Measurements from ENCODE around the gene TWIST1.

TWIST1 gene

GRCh38 chr7:19110026-19110730, 7.3 kb downstream of the TWIST1 start:
- Histone ChIP-seq H3K36me3 (ENCODE audit: insufficient read depth, low read length) (no peaks in the 10 kb centered on the region), H3K9me3 (ENCODE audit: low read length) (no peaks in the 10 kb centered on the region), H3K4me1 (ENCODE audit: insufficient read depth, low read length) (peaks cover 17% of the 10 kb centered on the region), H3K27me3 (ENCODE audit: insufficient read depth, low read length) (peaks cover 76% of the 10 kb centered on the region), H2AFZ (ENCODE audit: low read depth, low read length) (no peak overlapping the region), H3K4me3 (ENCODE audit: low read length) (no peak overlapping the region)

DNA sequence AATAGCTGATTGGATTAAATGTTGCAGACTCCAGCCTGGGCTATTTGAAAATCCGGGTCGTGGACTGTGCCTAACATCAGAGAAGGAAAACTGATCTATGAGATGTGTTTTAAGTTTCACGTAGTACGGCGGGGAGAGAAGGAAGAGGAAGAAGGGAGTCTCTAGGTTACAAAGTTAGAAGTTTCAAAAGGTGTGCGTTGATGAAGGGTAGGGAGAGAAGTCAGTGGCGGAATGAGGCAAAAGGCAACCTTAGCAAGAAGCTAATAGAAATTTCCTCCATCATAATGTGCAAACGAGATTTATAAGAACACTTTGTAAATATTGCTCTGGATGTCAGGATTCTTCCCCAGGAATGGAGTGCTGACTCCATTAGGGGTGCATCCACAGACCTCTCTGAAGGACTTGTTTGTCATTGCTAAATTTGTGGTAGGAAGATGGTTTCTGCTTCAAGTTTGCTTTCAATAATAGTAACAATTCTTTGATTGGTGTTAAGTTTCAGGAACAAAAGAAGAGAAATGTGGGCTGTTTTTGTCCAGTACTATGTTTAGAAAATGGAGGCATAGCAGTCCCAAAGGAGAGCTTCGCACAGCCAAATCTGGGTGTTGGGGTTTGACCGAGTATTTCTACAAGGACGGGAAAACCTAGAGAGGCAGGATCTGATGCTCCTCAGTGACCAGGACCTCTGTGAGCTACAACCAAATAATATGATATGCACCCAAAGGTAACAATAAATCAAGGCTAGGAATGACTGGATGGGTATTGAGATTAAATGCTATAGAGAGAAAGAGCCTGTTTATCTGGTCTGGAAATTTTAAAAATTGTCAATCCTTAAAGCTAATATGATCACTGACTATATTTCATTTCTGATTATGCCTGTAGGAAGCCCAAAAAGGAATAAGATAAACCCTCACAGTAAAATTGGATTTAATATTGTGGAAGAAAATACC, 8.2 kb downstream of the TWIST1 start:
- Histone ChIP-seq H3K4me1 (ENCODE audit: insufficient read depth, low read length) (peaks cover 17% of the 10 kb centered on the region), H3K4me3 (ENCODE audit: low read length) (no peak overlapping the region), H2AFZ (ENCODE audit: low read depth, low read length) (no peak overlapping the region), H3K9me3 (ENCODE audit: low read length) (no peaks in the 10 kb centered on the region), H3K27me3 (ENCODE audit: insufficient read depth, low read length) (peaks cover 84% of the 10 kb centered on the region), H3K36me3 (ENCODE audit: insufficient read depth, low read length) (no peaks in the 10 kb centered on the region)

- Histone ChIP-seq H3K36me3 (ENCODE audit: insufficient read depth, low read length) (no peaks in the 10 kb centered on the region), H3K4me1 (ENCODE audit: insufficient read depth, low read length) (peaks cover 17% of the 10 kb centered on the region), H3K4me3 (ENCODE audit: low read length) (peak overlapping the region; percentile 51), H2AFZ (ENCODE audit: low read depth, low read length) (peak overlapping the region; percentile 89), H3K27me3 (ENCODE audit: insufficient read depth, low read length) (peaks cover 72% of the 10 kb centered on the region), H3K9me3 (ENCODE audit: low read length) (no peaks in the 10 kb centered on the region)
Measured at GRCh38 chr7:19107356-19108146, 9.9 kb downstream of the TWIST1 start.

- H3K4me1 ChIP-seq (ENCODE audit: insufficient read depth, low read length) = peaks cover 17% of the 10 kb centered on the region
- H3K27me3 ChIP-seq (ENCODE audit: insufficient read depth, low read length) = peaks cover 66% of the 10 kb centered on the region
- H2AFZ ChIP-seq (ENCODE audit: low read depth, low read length) = peak overlapping the region; percentile 89
- no peaks in the 10 kb centered on the region for H3K36me3 ChIP-seq (ENCODE audit: insufficient read depth, low read length)
- peak overlapping the region; percentile 51 for H3K4me3 ChIP-seq (ENCODE audit: low read length)
- H3K9me3 ChIP-seq (ENCODE audit: low read length) = no peaks in the 10 kb centered on the region
Measured at GRCh38 chr7:19107081-19107355, 10.4 kb downstream of the TWIST1 start.

DNA sequence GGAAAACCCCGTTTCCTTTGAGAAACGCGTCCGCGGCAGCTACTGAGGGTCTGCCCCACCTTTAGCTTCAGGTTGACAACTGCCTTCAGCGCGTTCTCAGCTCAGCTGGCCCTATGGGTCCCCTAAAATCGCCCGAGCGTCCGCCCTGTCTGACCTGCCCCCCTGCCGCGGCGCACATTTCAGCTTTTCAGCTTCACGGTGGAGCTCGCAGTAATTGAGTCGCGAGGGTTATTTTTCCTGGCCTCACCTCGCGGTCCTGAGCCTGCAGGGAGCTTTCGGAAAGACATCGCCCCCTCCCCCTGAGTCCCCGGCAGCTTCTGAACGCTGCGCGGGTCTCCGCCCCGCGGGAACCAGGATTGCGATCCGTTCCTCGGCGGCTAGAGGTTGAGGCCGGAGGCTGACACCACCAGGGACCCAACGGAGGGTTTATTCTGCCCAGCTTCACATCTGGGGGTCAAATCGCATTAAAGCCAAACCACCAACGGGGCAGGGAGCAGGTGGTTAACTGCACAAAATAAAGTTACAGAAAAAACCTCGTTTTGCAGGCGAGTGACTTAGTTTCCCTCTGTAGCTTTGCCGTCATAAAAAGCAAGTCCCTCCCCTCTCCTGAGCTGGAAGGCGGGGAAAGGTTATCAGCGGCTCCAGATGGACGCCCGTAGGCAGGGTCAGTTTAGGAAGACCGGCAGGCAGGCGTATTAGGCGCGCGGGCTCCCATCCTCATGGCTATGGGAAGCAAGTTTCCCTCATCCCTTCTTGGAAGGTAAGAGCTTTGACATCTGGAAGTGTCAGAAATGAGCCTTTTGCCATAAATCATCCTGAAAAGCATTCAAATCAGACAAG, 11.0 kb downstream of the TWIST1 start:
- H3K9me3 ChIP-seq (ENCODE audit: low read length) = no peaks in the 10 kb centered on the region
- no peaks in the 10 kb centered on the region for H3K36me3 ChIP-seq (ENCODE audit: insufficient read depth, low read length)
- peaks cover 62% of the 10 kb centered on the region for H3K27me3 ChIP-seq (ENCODE audit: insufficient read depth, low read length)
- H2AFZ ChIP-seq (ENCODE audit: low read depth, low read length) = no peak overlapping the region
- peak overlapping the region; percentile 51 for H3K4me3 ChIP-seq (ENCODE audit: low read length)
- peaks cover 17% of the 10 kb centered on the region for H3K4me1 ChIP-seq (ENCODE audit: insufficient read depth, low read length)

GRCh38 chr7:19105546-19105945, 11.9 kb downstream of the TWIST1 start:
- no peak overlapping the region for H3K4me3 ChIP-seq (ENCODE audit: low read length)
- no peaks in the 10 kb centered on the region for H3K9me3 ChIP-seq (ENCODE audit: low read length)
- no peak overlapping the region for H2AFZ ChIP-seq (ENCODE audit: low read depth, low read length)
- no peaks in the 10 kb centered on the region for H3K36me3 ChIP-seq (ENCODE audit: insufficient read depth, low read length)
- H3K27me3 ChIP-seq (ENCODE audit: insufficient read depth, low read length) = peaks cover 54% of the 10 kb centered on the region
- H3K4me1 ChIP-seq (ENCODE audit: insufficient read depth, low read length) = peaks cover 17% of the 10 kb centered on the region

DNA sequence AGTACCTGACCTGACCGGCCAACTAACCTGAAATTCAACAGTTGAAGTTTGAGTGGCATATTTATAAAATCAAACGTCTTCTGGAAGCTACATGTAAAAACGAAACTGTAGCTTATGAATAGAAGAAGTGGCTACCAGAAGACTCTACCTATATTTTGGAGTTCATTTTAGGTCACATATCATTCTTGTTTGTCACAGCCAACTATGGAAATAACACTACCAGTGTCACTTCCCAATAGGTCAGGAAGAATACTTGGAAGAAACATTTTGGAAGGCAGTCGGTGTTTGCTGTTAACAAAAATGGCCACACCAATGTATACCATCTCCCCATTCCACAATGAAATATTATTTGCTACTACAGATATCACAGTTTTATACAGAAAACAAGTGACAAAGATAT, 12.6 kb downstream of the TWIST1 start:
- H3K36me3 ChIP-seq (ENCODE audit: insufficient read depth, low read length) = no peaks in the 10 kb centered on the region
- H3K27me3 ChIP-seq (ENCODE audit: insufficient read depth, low read length) = peaks cover 47% of the 10 kb centered on the region
- no peaks in the 10 kb centered on the region for H3K9me3 ChIP-seq (ENCODE audit: low read length)
- H3K4me3 ChIP-seq (ENCODE audit: low read length) = no peak overlapping the region
- peaks cover 17% of the 10 kb centered on the region for H3K4me1 ChIP-seq (ENCODE audit: insufficient read depth, low read length)
- H2AFZ ChIP-seq (ENCODE audit: low read depth, low read length) = no peak overlapping the region

- no peaks in the 10 kb centered on the region for H3K9me3 ChIP-seq (ENCODE audit: low read length)
- H3K36me3 ChIP-seq (ENCODE audit: insufficient read depth, low read length) = no peaks in the 10 kb centered on the region
- no peak overlapping the region for H2AFZ ChIP-seq (ENCODE audit: low read depth, low read length)
- peaks cover 11% of the 10 kb centered on the region for H3K4me1 ChIP-seq (ENCODE audit: insufficient read depth, low read length)
- peaks cover 31% of the 10 kb centered on the region for H3K27me3 ChIP-seq (ENCODE audit: insufficient read depth, low read length)
- H3K4me3 ChIP-seq (ENCODE audit: low read length) = no peak overlapping the region
Measured at GRCh38 chr7:19102884-19103283, 14.6 kb downstream of the TWIST1 start.

DNA sequence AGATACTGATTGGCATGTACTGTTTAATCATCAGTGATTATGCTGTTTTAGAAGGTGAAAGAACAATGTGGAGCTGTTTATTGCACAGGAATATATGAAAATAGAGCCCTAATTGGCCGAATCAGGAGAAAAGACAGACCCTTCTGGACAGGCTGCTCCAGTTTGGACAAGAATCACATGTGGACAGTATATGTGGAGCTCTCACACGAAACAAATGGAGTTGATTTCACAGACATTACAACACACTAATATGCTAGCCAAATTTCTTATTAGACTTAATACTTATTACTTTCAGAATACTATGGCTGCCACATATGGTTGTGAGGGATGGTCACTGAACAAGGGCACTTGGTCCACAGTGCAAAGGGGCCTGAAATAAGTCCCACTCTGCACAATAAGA, 15.5 kb downstream of the TWIST1 start:
- peaks cover 4% of the 10 kb centered on the region for H3K4me1 ChIP-seq (ENCODE audit: insufficient read depth, low read length)
- H3K4me3 ChIP-seq (ENCODE audit: low read length) = no peak overlapping the region
- H3K36me3 ChIP-seq (ENCODE audit: insufficient read depth, low read length) = no peaks in the 10 kb centered on the region
- peaks cover 22% of the 10 kb centered on the region for H3K27me3 ChIP-seq (ENCODE audit: insufficient read depth, low read length)
- H2AFZ ChIP-seq (ENCODE audit: low read depth, low read length) = no peak overlapping the region
- no peaks in the 10 kb centered on the region for H3K9me3 ChIP-seq (ENCODE audit: low read length)

GRCh38 chr7:19101472-19101871, 16.0 kb downstream of the TWIST1 start:
- no peak overlapping the region for H2AFZ ChIP-seq (ENCODE audit: low read depth, low read length)
- H3K9me3 ChIP-seq (ENCODE audit: low read length) = no peaks in the 10 kb centered on the region
- H3K27me3 ChIP-seq (ENCODE audit: insufficient read depth, low read length) = peaks cover 18% of the 10 kb centered on the region
- H3K4me3 ChIP-seq (ENCODE audit: low read length) = no peak overlapping the region
- H3K4me1 ChIP-seq (ENCODE audit: insufficient read depth, low read length) = peaks cover 2% of the 10 kb centered on the region
- H3K36me3 ChIP-seq (ENCODE audit: insufficient read depth, low read length) = no peaks in the 10 kb centered on the region

DNA sequence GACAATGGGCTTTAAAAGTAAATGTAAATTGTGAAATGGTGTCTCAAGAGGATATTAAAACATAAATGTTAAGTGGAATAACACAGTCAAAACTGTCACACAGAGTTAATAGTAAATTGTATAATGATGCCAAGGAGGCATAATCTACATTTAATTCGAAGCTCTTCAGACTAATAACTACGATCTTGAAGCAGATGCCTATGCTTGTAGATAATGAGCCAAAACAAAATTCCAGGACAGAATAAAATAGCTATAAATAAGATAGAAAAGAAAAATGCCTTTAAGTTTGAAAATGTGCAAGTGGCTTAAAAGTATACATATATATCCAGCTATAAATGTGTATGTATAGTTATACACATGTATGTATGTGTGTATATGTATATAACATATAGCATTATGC, 17.5 kb downstream of the TWIST1 start:
- Histone ChIP-seq H3K4me1 (ENCODE audit: insufficient read depth, low read length) (no peaks in the 10 kb centered on the region), H3K27me3 (ENCODE audit: insufficient read depth, low read length) (peaks cover 5% of the 10 kb centered on the region), H3K9me3 (ENCODE audit: low read length) (no peaks in the 10 kb centered on the region), H3K36me3 (ENCODE audit: insufficient read depth, low read length) (no peaks in the 10 kb centered on the region), H2AFZ (ENCODE audit: low read depth, low read length) (no peak overlapping the region), H3K4me3 (ENCODE audit: low read length) (no peak overlapping the region)

GRCh38 chr7:19099194-19099593, 18.2 kb downstream of the TWIST1 start:
- no peak overlapping the region for H3K4me3 ChIP-seq (ENCODE audit: low read length)
- no peaks in the 10 kb centered on the region for H3K4me1 ChIP-seq (ENCODE audit: insufficient read depth, low read length)
- H2AFZ ChIP-seq (ENCODE audit: low read depth, low read length) = no peak overlapping the region
- no peaks in the 10 kb centered on the region for H3K27me3 ChIP-seq (ENCODE audit: insufficient read depth, low read length)
- H3K9me3 ChIP-seq (ENCODE audit: low read length) = no peaks in the 10 kb centered on the region
- H3K36me3 ChIP-seq (ENCODE audit: insufficient read depth, low read length) = no peaks in the 10 kb centered on the region
